GM06990 (cell line): Measurements from ENCODE around the gene CALHM5.

Experiments used
- DNase-seq: peaks from one replicate; pipeline ENCODE4 v3.0.0-alpha.2; 2011; ENCODE audit not compliant: insufficient read length; ENCODE audit errors: extremely low read depth
- H3K27me3 ChIP-seq: replicated peaks from 2 replicates; pipeline ENCODE4 v1.6.0; 2011; ENCODE audit warnings: low read length; ENCODE audit not compliant: control insufficient read depth, insufficient read depth
- H3K36me3 ChIP-seq: 2 replicates; pipeline ENCODE4 v1.5.1; 2011; ENCODE audit warnings: low read length; ENCODE audit not compliant: control insufficient read depth, insufficient read depth
- H3K4me3 ChIP-seq: replicated peaks from 2 replicates; pipeline ENCODE4 v1.5.1; 2011; ENCODE audit warnings: low read depth, mild to moderate bottlenecking, control low read depth, low read length
- CTCF ChIP-seq: IDR thresholded peaks from 2 replicates; pipeline ENCODE4 v1.5.1; 2011; ENCODE audit warnings: low read length, control low read depth, mild to moderate bottlenecking, inconsistent platforms; ENCODE audit not compliant: insufficient read depth, poor library complexity, severe bottlenecking

The CALHM5 gene

DNA sequence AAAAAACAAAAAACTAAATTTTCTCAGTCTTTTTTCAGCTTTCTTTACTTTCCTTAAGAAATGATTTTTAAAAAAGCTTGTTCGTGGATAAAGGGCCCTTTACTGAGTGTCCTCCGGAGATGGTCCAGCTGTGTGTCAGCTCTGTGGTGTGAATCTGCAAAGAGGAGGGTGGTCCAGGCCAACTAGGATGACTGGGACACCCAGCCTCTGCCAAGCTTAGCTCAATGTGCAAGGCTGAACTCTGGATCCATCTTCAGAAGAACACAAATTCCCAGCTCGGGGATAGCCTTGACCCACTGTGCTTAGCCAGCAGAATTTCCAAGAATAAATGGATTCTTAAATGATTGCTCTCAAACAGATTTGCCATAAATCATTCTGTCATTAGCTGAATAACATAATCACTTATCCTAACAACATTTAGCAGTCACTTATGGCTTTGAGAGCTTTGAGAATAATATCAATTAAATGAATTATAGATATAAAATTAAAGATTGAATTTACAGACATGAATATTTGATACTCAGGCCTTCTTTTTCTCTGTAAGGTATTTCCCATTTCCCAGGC lies 14.2 kb upstream of the CALHM5 start:
- TF ChIP-seq CTCF, result no peak
- no peak for DNase-seq

DNA sequence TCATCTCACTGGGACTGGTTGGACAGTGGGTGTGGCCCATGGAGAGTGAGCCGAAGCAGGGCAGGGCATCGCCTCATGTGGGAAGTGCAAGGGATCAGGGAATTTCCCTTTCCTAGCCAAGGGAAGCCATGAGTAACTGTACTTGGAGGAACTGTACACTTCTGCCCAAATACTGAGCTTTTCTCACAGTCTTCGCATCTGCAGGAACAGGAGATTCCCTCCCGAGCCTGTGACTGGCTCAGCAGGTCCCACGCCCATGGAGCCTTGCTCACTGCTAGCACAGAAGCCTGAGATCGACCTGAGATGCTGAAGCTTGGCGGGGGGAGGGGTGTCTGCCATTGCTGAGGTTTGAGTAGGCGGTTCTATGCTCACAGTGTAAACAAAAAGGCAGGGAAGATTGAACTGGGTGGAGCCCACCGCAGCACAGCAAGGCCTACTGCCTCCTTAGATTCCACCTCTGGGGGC lies 10.4 kb upstream of the CALHM5 start:
- DNase-seq, result no peak
- Histone ChIP-seq H3K36me3 (no peaks in the 10 kb centered on the region), H3K27me3 (no peaks in the 10 kb centered on the region), H3K4me3 (no peak overlapping the region)
- TF ChIP-seq CTCF, result no peak

More for the DNA sequence above, 14.2 kb upstream of the CALHM5 start:
- no peak overlapping the region for H3K4me3 ChIP-seq
- no peaks in the 10 kb centered on the region for H3K27me3 ChIP-seq
- no peaks in the 10 kb centered on the region for H3K36me3 ChIP-seq

DNA sequence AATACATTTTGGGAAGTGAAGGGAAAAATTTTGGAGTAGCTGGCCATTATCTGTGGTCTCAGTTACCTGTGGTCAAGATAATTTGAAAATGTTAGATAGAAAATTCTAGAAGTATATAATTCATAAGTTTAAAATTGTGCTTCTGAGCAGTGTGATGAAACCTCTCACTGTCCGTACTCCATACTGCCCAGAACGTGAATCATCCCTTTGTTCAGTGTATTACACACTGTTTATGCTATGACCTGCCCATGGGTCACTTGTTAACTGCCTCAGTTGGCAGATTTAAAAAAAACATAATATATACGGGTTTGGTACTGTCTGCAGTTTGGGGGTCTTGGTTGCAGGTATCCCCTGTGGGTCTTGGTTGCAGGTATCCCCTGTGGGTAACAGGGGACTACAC lies 4.1 kb upstream of the CALHM5 start:
- H3K4me3 ChIP-seq, result no peak overlapping the region
- DNase-seq, result no peak
- H3K36me3 ChIP-seq, result no peaks in the 10 kb centered on the region
- no peaks in the 10 kb centered on the region for H3K27me3 ChIP-seq
- no peak for TF ChIP-seq CTCF

DNA sequence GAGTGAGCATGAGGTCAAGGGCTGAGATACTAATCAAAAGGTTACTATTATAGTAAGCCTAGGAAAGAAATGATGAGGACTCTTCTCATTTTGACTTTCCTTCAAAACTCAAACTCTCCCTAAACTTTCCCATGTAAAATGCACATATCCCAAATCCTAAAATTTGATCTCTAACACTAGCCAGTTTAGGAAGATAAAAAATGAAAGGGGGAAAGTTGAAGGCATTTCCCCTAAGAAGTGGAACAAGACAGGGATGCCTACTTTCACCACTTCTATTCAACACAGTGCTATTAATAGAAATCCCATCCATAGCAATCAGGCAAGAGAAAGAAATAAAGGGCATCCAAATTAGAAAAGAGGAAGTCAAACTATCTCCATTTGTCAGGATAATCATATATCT lies 2.9 kb upstream of the CALHM5 start:
- Histone ChIP-seq H3K27me3 (no peaks in the 10 kb centered on the region), H3K36me3 (no peaks in the 10 kb centered on the region), H3K4me3 (no peak overlapping the region)
- no peak for TF ChIP-seq CTCF
- DNase-seq, result no peak

DNA sequence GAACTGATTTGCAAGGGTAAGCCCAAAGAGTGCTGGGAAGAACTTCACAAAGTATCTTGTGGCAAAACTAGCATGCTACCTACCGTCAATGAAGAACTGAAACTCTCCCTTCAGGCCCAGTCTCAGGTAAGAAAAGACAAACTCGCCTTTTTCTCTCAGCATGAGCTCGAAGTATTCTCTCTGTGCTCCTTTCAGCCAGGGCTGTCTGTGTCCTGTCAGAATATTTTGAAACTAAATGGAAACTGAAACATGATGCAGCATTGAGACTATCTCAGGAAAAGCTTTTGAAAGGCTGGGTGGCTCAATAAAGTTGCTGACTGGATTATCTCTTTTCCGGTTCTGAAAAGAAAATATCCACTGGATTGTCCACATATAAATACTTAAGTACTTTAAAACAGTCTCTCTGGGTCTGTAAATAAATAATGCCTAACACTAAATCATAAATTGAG lies 696 bp downstream of the CALHM5 start:
- DNase-seq, result no peak
- TF ChIP-seq CTCF, result no peak
- no peaks in the 10 kb centered on the region for H3K36me3 ChIP-seq
- no peaks in the 10 kb centered on the region for H3K27me3 ChIP-seq
- H3K4me3 ChIP-seq, result no peak overlapping the region

DNA sequence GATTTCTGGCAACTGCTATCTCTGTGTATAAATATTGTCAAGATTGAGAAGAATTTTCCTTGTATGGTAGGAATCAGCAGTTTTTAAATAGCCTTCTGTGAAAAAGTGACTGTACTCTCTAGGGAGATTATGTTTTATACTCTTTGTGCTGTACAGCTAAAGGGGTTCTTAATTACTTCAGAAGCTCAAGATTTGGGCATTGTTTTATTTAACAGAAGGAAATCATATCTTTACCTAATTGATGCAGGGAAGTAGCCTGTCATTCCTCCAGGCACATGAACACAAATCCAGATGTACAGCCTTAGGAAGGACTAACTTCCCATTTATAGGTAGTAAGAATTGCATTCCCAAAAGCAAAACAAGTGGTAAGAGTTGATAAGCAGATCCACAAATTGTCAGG lies 1.3 kb downstream of the CALHM5 start:
- Histone ChIP-seq H3K4me3 (no peak overlapping the region), H3K36me3 (no peaks in the 10 kb centered on the region), H3K27me3 (no peaks in the 10 kb centered on the region)
- no peak for DNase-seq
- TF ChIP-seq CTCF, result no peak
